GM10266 (cell line): Measurements from ENCODE around the gene OR1I1.
"Not testable (repeated sequence)": the region's sequence is repeated elsewhere in the genome, so short reads cannot be mapped to it uniquely, and the experiment has no call there.

Experiments used
- DNase-seq: peaks from one replicate; pipeline ENCODE4 v3.0.0; 2012; ENCODE audit errors: extremely low spot score
- TF ChIP-seq, protein P1 (sequence below): IDR thresholded peaks from 2 replicates; pipeline ENCODE4 v1.5.1; 2012; ENCODE audit warnings: mild to moderate bottlenecking, low read depth; ENCODE audit not compliant: control insufficient read depth, insufficient read depth; ENCODE audit errors: missing control alignments

OR1I1 gene

DNA sequence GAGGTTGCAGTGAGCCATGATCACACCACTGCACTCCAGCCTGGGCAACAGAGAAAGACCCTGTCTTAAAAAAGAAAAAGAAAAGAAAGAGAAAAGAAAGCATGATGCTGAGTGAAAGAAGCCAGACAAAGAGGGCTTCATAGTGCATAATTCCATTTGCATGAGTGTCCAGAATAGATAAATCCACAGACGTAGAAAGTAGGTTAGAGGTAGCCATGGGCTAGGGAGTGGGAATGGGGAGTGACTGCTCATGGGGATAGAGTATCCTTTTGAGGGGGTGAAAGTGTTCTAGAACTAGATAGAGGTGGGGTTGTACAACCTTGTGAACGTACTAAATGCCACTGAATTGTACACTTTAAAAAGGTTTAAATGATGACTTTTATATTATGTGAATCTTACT is 7.6 kb upstream of the OR1I1 start:
- TF ChIP-seq, protein P1, sequence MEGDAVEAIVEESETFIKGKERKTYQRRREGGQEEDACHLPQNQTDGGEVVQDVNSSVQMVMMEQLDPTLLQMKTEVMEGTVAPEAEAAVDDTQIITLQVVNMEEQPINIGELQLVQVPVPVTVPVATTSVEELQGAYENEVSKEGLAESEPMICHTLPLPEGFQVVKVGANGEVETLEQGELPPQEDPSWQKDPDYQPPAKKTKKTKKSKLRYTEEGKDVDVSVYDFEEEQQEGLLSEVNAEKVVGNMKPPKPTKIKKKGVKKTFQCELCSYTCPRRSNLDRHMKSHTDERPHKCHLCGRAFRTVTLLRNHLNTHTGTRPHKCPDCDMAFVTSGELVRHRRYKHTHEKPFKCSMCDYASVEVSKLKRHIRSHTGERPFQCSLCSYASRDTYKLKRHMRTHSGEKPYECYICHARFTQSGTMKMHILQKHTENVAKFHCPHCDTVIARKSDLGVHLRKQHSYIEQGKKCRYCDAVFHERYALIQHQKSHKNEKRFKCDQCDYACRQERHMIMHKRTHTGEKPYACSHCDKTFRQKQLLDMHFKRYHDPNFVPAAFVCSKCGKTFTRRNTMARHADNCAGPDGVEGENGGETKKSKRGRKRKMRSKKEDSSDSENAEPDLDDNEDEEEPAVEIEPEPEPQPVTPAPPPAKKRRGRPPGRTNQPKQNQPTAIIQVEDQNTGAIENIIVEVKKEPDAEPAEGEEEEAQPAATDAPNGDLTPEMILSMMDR, result no peak

DNA sequence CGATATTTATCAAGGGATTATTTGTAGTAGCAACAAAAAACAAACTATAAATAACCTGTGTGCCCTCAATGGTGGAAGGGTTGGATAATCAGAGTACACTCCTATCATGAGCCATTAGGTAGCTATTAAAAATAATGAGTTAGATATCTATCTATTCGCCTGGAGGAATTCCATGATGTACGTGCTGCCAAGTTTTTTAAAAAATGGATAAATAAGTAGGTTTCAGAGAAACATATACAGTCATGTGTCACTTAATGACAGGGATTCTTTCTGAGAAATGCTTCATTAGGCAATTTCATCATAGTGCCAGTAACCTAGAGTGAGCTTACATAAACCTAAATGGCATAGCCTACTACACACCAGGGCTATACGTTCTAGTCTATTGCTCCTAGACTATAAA is 6.2 kb upstream of the OR1I1 start:
- TF ChIP-seq, protein P1, result no peak
- no peak for DNase-seq

More for the DNA sequence above, 7.6 kb upstream of the OR1I1 start:
- DNase-seq, result no peak

DNA sequence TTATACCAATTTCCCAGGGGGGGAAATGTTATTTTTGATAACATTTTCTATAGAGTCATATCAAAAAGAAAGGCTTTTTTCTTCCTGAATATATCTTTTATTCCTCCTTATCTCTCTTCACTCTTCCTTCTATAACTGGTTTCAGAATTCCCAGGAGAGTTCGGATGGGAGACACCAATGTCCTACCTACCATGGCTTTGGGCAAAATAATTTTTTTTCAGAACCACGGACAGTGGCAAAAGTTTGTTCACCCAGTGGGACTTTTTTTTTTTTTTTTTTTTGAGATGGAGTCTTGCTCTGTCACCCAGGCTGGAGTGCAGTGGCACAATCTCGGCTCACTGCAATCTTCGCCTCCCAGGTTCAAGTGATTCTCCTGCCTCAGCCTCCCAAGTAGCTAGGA is 2.0 kb upstream of the OR1I1 start:
- DNase-seq, result not testable (repeated sequence)

DNA sequence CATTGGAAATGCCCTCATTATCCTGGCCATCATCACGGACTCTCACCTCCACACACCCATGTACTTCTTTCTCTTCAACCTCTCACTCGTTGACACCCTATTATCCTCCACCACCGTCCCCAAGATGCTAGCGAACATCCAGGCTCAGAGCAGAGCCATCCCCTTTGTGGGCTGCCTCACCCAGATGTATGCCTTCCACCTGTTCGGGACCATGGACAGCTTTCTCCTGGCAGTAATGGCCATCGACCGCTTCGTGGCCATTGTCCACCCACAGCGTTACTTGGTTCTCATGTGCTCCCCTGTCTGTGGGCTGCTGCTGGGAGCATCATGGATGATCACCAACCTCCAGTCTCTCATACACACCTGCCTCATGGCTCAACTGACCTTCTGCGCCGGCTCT is 5.2 kb downstream of the OR1I1 start:
- no peak for DNase-seq
- TF ChIP-seq, protein P1, result no peak

DNA sequence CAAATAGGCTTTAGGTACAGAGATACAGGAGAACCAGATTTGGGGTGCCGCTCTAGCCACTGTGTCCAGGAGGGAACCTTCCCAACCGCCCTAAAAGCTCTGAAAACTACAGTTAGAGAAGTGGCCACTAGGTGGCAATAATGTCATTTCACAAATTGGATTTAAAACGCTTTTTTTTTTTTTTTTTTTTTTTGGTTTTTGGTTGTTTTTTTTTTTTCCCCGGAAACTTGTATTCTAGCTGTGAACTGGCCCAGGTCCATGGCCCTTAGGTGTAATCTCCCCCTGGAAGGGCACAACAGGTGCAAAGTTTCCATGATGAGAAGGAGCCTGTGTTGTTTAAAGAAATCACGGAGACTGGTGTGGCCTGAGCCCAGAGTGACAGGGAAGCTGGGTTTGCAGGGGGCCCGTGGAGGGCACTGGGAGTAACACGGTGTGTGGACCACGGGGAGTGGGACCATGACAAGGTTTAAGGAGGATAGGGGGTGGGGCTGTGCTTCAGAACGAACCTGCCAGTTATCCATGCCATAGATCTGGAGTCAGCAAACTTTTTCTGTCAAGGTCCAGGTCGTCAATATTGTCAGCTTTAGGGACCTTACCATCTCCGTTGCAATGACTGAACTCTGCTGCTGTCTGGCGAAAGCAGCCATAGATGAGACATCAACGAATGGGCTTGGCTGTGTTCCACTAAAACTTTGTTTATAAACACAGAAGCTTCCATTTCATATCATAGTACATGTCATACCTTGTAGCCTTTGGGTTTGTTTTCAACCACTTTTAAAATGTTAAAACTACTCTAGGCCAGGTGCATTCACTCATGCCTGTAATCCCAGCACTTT is 10.1 kb downstream of the OR1I1 start:
- no peak for DNase-seq
- TF ChIP-seq, protein P1, result peak; percentile 64

DNA sequence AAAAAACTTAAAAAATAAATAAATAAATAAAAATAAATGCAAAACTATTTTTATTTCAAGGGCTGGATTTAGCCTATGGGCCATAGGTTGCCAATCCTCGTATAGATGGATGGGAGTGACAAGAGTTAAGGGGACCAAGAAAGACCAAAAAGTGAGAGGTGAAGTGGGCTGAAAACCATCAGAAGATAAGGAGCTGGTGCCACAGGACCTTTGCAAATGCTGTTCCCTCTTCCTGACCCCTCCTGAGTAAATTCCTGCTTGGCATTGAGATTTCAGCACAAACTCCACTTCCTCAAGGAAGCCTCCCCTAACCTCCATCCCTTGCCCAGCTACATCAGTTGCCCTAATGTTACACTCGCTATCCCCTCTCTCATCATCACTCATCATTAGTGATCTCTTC is 11.0 kb downstream of the OR1I1 start:
- no peak for DNase-seq
- TF ChIP-seq, protein P1, result no peak

DNA sequence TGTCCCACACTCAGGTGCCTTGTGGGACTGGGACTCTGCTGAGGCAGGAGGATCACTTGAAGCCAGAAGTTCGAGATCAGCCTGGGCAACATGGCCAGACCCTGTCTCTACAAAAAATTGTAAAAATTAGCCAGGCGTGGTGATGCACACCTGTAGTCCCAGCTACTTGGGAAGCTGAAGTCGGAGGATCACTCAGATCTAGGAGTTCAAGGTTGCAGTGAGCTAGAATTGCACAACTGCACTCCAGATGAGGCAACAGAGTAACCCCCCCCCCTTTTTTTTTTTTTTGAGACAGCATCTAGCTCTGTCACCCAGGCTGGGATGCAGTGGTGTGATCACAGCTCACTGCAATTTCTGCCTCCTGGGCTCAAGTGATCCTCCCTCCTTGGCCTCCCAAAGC is 14.2 kb downstream of the OR1I1 start:
- DNase-seq, result no peak
- TF ChIP-seq, protein P1, result no peak

DNA sequence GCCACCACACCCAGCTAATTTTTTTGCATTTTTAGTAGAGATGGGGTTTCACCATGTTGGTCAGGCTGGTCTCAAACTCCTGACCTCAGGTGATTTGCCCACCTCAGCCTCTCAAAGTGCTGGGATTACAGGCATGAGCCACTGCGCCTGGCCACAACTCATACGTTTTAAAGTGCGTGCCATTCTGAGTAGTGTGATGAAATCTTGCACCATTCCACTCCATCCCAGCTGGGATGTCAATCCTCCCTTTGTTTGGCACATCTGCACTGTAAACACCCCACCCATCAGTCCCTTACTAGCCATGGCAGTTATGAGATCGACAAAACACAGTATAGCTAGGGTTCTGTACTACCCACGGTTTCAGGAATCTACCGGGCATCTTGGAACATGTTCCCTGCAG is 16.0 kb downstream of the OR1I1 start:
- DNase-seq, result not testable (repeated sequence)
